DOHH2 (cell line): ENCODE measurements around the gene STRA6.

ENCODE experiments used
- H3F3A ChIP-seq: fragments of 200-600 bp; sonication (generic), shearing (Covaris generic); 2 replicates; pipeline ENCODE4 v1.6.0; 2016; ENCODE audit warnings: antibody characterized with exemption, mild to moderate bottlenecking; ENCODE audit not compliant: control insufficient read depth, insufficient read depth
- H3K27ac ChIP-seq: fragments of 200-600 bp; sonication (generic); 2 replicates; pipeline ENCODE4 v1.5.1; 2014; ENCODE audit warnings: low read depth, mild to moderate bottlenecking, low read length, moderate library complexity
- H3K27me3 ChIP-seq: fragments of 200-600 bp; sonication (generic); 2 replicates; pipeline ENCODE4 v1.6.1; 2014; ENCODE audit warnings: mild to moderate bottlenecking, low read length, mixed read lengths; ENCODE audit not compliant: control insufficient read depth
- H3K36me3 ChIP-seq: fragments of 200-600 bp; sonication (generic); 2 replicates; pipeline ENCODE4 v1.6.1; 2014; ENCODE audit warnings: mild to moderate bottlenecking, low read length, moderate library complexity, mixed read lengths; ENCODE audit not compliant: control insufficient read depth
- H3K4me1 ChIP-seq: fragments of 200-600 bp; sonication (generic); 2 replicates; pipeline ENCODE4 v1.6.1; 2014; ENCODE audit warnings: mild to moderate bottlenecking, low read length, mixed read lengths; ENCODE audit not compliant: control insufficient read depth
- H3K4me2 ChIP-seq: fragments of 200-600 bp; sonication (generic); 2 replicates; pipeline ENCODE4 v1.6.0; 2014; ENCODE audit warnings: mild to moderate bottlenecking, low read length, moderate library complexity
- H3K4me3 ChIP-seq: fragments of 200-600 bp; sonication (generic); 2 replicates; pipeline ENCODE4 v1.5.1; 2014; ENCODE audit warnings: mild to moderate bottlenecking, low read length, mixed read lengths
- H3K79me2 ChIP-seq: fragments of 200-600 bp; sonication (generic); 2 replicates; pipeline ENCODE4 v1.6.1; 2014; ENCODE audit warnings: mild to moderate bottlenecking, low read length, mixed read lengths; ENCODE audit not compliant: control insufficient read depth
- H3K9me2 ChIP-seq: fragments of 200-600 bp; sonication (generic); replicated peaks from 2 replicates; pipeline ENCODE4 v1.6.1; 2014; ENCODE audit warnings: mild to moderate bottlenecking, low read length, mixed read lengths; ENCODE audit not compliant: control insufficient read depth
- H3K9me3 ChIP-seq: fragments of 200-600 bp; sonication (generic); 2 replicates; pipeline ENCODE4 v1.6.1; 2014; ENCODE audit warnings: antibody characterized with exemption, low read length, mixed read lengths; ENCODE audit not compliant: control insufficient read depth, insufficient read depth
- H4K20me1 ChIP-seq: fragments of 200-600 bp; sonication (generic); 2 replicates; pipeline ENCODE4 v1.6.0; 2014; ENCODE audit warnings: low read depth, mild to moderate bottlenecking, antibody characterized with exemption, low read length, moderate library complexity; ENCODE audit not compliant: control insufficient read depth, insufficient read depth
- CTCF ChIP-seq: fragments of 200-600 bp; sonication (generic); IDR thresholded peaks from one replicate; pipeline ENCODE4 v1.5.1; 2014; ENCODE audit warnings: antibody characterized with exemption, mild to moderate bottlenecking, low read depth, low read length; ENCODE audit not compliant: poor library complexity, severe bottlenecking
- EZH2phosphoT487 ChIP-seq: fragments of 200-600 bp; sonication (generic); IDR thresholded peaks from 2 replicates; pipeline ENCODE4 v1.6.1; 2017; ENCODE audit warnings: borderline replicate concordance, mild to moderate bottlenecking, antibody characterized with exemption, low read length, moderate library complexity, mixed read lengths

The STRA6 gene

DNA sequence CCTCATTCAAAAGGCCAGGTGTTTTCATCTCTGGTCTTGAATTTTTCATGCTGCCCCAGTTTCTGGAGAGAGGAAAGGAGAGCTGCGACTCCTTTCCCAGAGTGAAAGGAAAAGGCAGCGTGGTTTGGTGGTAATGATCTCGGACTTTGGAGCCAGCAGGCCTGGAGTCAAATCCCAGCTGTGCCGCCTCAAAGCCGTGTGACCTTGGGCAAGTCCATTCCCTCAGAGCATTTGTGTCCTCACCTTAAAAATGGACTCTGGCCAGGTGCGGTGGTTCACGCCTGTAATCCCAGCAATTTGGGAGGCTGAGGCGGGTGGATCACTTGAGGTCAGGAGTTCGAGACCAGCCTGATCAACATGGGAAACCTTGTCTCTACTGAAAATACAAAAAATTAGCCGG lies 28.9 kb upstream of the STRA6 start:
- H3K9me3 ChIP-seq, result no peaks in the 10 kb centered on the region
- H3K79me2 ChIP-seq, result no peaks in the 10 kb centered on the region
- H3K4me3 ChIP-seq, result no peak overlapping the region
- no peaks in the 10 kb centered on the region for H3F3A ChIP-seq
- H4K20me1 ChIP-seq, result no peaks in the 10 kb centered on the region
- H3K27me3 ChIP-seq, result 0 out of 2 replicates have a peak, but pooled peaks cover 2% of the 10 kb centered on the region
- no peak overlapping the region for H3K27ac ChIP-seq
- no peaks in the 10 kb centered on the region for H3K4me1 ChIP-seq
- no peaks in the 10 kb centered on the region for H3K9me2 ChIP-seq
- no peak overlapping the region for H3K4me2 ChIP-seq
- no peaks in the 10 kb centered on the region for H3K36me3 ChIP-seq
- TF ChIP-seq EZH2phosphoT487 (no peak), CTCF (no peak)

- Histone ChIP-seq H3K9me3 (no peaks in the 10 kb centered on the region), H3K9me2 (no peaks in the 10 kb centered on the region), H3K4me1 (no peaks in the 10 kb centered on the region), H3K4me3 (no peak overlapping the region), H3F3A (no peaks in the 10 kb centered on the region), H3K79me2 (no peaks in the 10 kb centered on the region), H3K27ac (no peak overlapping the region), H3K4me2 (no peak overlapping the region), H3K27me3 (0 out of 2 replicates have a peak, but pooled peaks cover 2% of the 10 kb centered on the region), H4K20me1 (no peaks in the 10 kb centered on the region), H3K36me3 (no peaks in the 10 kb centered on the region)
- TF ChIP-seq EZH2phosphoT487, result no peak
- TF ChIP-seq CTCF, result no peak
These were observed 27.1 kb upstream of the STRA6 start for GRCh38 chr15:74229686-74230085.

- Histone ChIP-seq H3K79me2 (no peaks in the 10 kb centered on the region), H3K4me3 (no peak overlapping the region), H3K27me3 (0 out of 2 replicates have a peak, but pooled peaks cover 2% of the 10 kb centered on the region), H3K4me2 (no peak overlapping the region), H3K27ac (no peak overlapping the region), H3K4me1 (no peaks in the 10 kb centered on the region), H3K9me2 (no peaks in the 10 kb centered on the region), H3K9me3 (no peaks in the 10 kb centered on the region), H4K20me1 (no peaks in the 10 kb centered on the region), H3K36me3 (no peaks in the 10 kb centered on the region), H3F3A (no peaks in the 10 kb centered on the region)
- TF ChIP-seq CTCF (no peak), EZH2phosphoT487 (no peak)
These were observed 26.1 kb upstream of the STRA6 start for GRCh38 chr15:74228723-74229081.
